DND-41 (cell line): ENCODE measurements around the gene SLC17A2.
"Not testable (repeated sequence)": the region's sequence is repeated elsewhere in the genome, so short reads cannot be mapped to it uniquely, and the experiment has no call there.

ENCODE experiments used
- ATAC-seq: fragments of 200-7000 bp; cut with Tn5 transposase; 3 replicates; pipeline ENCODE4 v1.9.1; 2021; ENCODE audit warnings: low read depth; ENCODE audit not compliant: insufficient read depth
- DNase-seq: peaks from one replicate; pipeline ENCODE4 v3.0.0-alpha.2; 2020
- H2AFZ ChIP-seq: 2 replicates; pipeline ENCODE4 v1.6.0; 2012; ENCODE audit warnings: low read depth, low read length
- H3K27ac ChIP-seq: 2 replicates; pipeline ENCODE4 v1.5.1; 2012; ENCODE audit warnings: low read length, inconsistent platforms
- H3K27me3 ChIP-seq: fragments of 200-600 bp; sonication (generic); 2 replicates; pipeline ENCODE4 v1.6.0; 2012; ENCODE audit warnings: low read length, mild to moderate bottlenecking, inconsistent platforms; ENCODE audit not compliant: insufficient read depth, poor library complexity
- H3K36me3 ChIP-seq: 2 replicates; pipeline ENCODE4 v1.5.1; 2012; ENCODE audit warnings: low read length, inconsistent platforms; ENCODE audit not compliant: insufficient read depth
- H3K4me1 ChIP-seq: 2 replicates; pipeline ENCODE4 v1.5.1; 2012; ENCODE audit warnings: mild to moderate bottlenecking, low read length; ENCODE audit not compliant: insufficient read depth
- H3K4me2 ChIP-seq: 2 replicates; pipeline ENCODE4 v1.6.0; 2012; ENCODE audit warnings: mild to moderate bottlenecking, moderate library complexity, low read length, inconsistent platforms; ENCODE audit not compliant: insufficient read depth
- H3K4me3 ChIP-seq, 2 experiments: fragments of 200-600 bp in 1 of 2; shearing (Covaris generic) in 1 of 2; 2 replicates each; pipeline ENCODE4 v1.5.1; 2012 to 2016; ENCODE audit warnings: inconsistent platforms in 2 of 2, low read length in 2 of 2, mild to moderate bottlenecking in 2 of 2, low read depth in 1 of 2, moderate library complexity in 1 of 2
- H3K79me2 ChIP-seq: 2 replicates; pipeline ENCODE4 v1.6.0; 2012; ENCODE audit warnings: low read length, inconsistent platforms; ENCODE audit not compliant: insufficient read depth
- H3K9ac ChIP-seq: 2 replicates; pipeline ENCODE4 v1.6.0; 2012; ENCODE audit warnings: low read depth, mild to moderate bottlenecking, inconsistent platforms, low read length, moderate library complexity
- H3K9me3 ChIP-seq: 2 replicates; pipeline ENCODE4 v1.5.1; 2012; ENCODE audit warnings: low read length, moderate library complexity, mild to moderate bottlenecking, inconsistent platforms; ENCODE audit not compliant: insufficient read depth, severe bottlenecking
- H4K20me1 ChIP-seq: 2 replicates; pipeline ENCODE4 v1.6.0; 2012; ENCODE audit warnings: low read length; ENCODE audit not compliant: insufficient read depth
- CTCF ChIP-seq: IDR thresholded peaks from 2 replicates; pipeline ENCODE4 v1.5.1; 2012; ENCODE audit warnings: borderline replicate concordance, low read length, moderate library complexity, mild to moderate bottlenecking; ENCODE audit not compliant: poor library complexity, severe bottlenecking; ENCODE audit errors: extremely low read depth
- EZH2 ChIP-seq: IDR thresholded peaks from 3 replicates; pipeline ENCODE4 v1.6.1; 2012; ENCODE audit warnings: borderline replicate concordance, low read depth, mild to moderate bottlenecking, moderate library complexity, low read length, inconsistent platforms; ENCODE audit not compliant: severe bottlenecking

SLC17A2 gene

GRCh38 chr6:25950297-25950696 is 19.8 kb upstream of the SLC17A2 start:
- Histone ChIP-seq H3K9me3 (peaks cover 1% of the 10 kb centered on the region), H3K27me3 (peaks cover 2% of the 10 kb centered on the region), H3K36me3 (no peaks in the 10 kb centered on the region), H3K79me2 (no peaks in the 10 kb centered on the region), H3K9ac (no peak overlapping the region), H3K4me2 (no peak overlapping the region), H3K27ac (no peak overlapping the region), H2AFZ (no peak overlapping the region), H3K4me3 (no peak overlapping the region), H4K20me1 (no peaks in the 10 kb centered on the region), H3K4me1 (peaks cover 5% of the 10 kb centered on the region; the same call in 1 of the 2 replicates)
- DNase-seq = no peak
- TF ChIP-seq CTCF = no peak
- TF ChIP-seq EZH2 = no peak
- ATAC-seq = no peak

- no peak overlapping the region for H3K27ac ChIP-seq
- peaks cover 3% of the 10 kb centered on the region for H3K9me3 ChIP-seq
- H2AFZ ChIP-seq = no peak overlapping the region
- TF ChIP-seq CTCF (no peak), EZH2 (no peak)
- no peak overlapping the region for H3K4me2 ChIP-seq
- H3K4me3 ChIP-seq = no peak overlapping the region
- H3K9ac ChIP-seq = no peak overlapping the region
- H3K4me1 ChIP-seq = peaks cover 5% of the 10 kb centered on the region; the same call in 1 of the 2 replicates
- H3K27me3 ChIP-seq = peaks cover 2% of the 10 kb centered on the region
- H3K79me2 ChIP-seq = no peaks in the 10 kb centered on the region
- H3K36me3 ChIP-seq = no peaks in the 10 kb centered on the region
- no peaks in the 10 kb centered on the region for H4K20me1 ChIP-seq
- DNase-seq = no peak
- ATAC-seq = no peak
These were observed 19.2 kb upstream of the SLC17A2 start for GRCh38 chr6:25949695-25950094.

- not testable (repeated sequence) for ATAC-seq, DNase-seq, H3K9me3 ChIP-seq, H3K4me3 ChIP-seq, H3K27me3 ChIP-seq, H3K4me2 ChIP-seq, H4K20me1 ChIP-seq, H2AFZ ChIP-seq, H3K4me1 ChIP-seq, H3K9ac ChIP-seq, H3K79me2 ChIP-seq, H3K36me3 ChIP-seq, H3K27ac ChIP-seq
These were observed 17.0 kb upstream of the SLC17A2 start for GRCh38 chr6:25947492-25947891.

GRCh38 chr6:25946631-25947030 is 16.1 kb upstream of the SLC17A2 start:
- no peaks in the 10 kb centered on the region for H4K20me1 ChIP-seq
- DNase-seq (peak; percentile 10), ATAC-seq (peak; percentile 80)
- H3K9ac ChIP-seq = no peak overlapping the region
- H3K36me3 ChIP-seq = no peaks in the 10 kb centered on the region
- no peak overlapping the region for H3K4me3 ChIP-seq
- H3K4me1 ChIP-seq = peaks cover 5% of the 10 kb centered on the region; the same call in 1 of the 2 replicates
- no peak for TF ChIP-seq EZH2
- TF ChIP-seq CTCF = no peak
- H3K9me3 ChIP-seq = peaks cover 3% of the 10 kb centered on the region
- H3K27me3 ChIP-seq = peaks cover 2% of the 10 kb centered on the region
- no peak overlapping the region for H3K27ac ChIP-seq
- no peaks in the 10 kb centered on the region for H3K79me2 ChIP-seq
- no peak overlapping the region for H3K4me2 ChIP-seq
- H2AFZ ChIP-seq = no peak overlapping the region

- not testable (repeated sequence) for H3K27me3 ChIP-seq, H3K4me2 ChIP-seq, H3K9ac ChIP-seq, H3K4me3 ChIP-seq, H3K4me1 ChIP-seq, H3K27ac ChIP-seq, ATAC-seq, H3K36me3 ChIP-seq, H3K9me3 ChIP-seq, DNase-seq, H3K79me2 ChIP-seq, H4K20me1 ChIP-seq, H2AFZ ChIP-seq
These were observed 15.2 kb upstream of the SLC17A2 start for GRCh38 chr6:25945738-25946137.
